ENCODE data around the gene USH1G. TPM values are rescaled to one million over a fixed set of nuclear protein-coding genes. Genes with fewer than 3 reads are reported as not detected.
A peak's percentile ranks its signal among the peaks of the same experiment; 100 is the strongest.

USH1G gene
- total and polyA plus RNA-seq, 2 of the 13 experiments (the other 11 are each of a cell fraction or from before 2014, with no cell fraction given): 0.04 TPM; not detected in 1

DNA sequence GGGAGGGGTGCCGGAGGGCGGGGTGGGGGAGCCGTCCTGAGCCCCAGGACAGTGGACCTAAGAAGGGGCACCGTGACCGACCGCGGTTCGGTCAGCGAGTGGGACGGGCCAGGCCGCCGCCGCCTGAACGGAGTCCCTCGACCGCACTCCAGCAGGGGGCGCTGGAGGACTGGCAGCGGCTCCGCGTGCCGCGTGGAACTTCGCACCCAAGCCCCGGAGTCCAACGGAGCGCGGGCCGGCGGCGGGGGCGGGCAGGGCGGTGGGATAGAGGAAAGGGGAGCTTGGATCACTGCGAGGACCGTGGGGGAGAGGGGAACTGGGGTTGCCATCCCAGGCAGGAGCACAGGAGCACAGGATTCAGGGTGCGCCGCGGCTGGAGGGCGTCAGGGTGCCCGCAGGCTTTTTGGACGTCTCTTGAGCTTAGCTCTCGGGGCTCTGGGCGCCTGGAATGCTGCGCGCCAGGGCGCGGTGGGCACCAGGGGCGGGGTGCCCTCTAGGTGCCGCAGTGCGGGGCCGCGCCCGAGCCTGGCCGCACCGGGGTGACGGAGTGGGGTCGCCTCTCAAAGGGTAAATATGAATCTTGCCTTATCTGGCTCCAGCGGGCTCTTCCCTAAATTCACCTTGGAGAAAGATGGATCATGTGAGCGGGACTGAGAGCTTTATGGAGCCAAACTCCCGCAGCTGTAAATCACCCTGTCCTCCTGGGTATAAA lies 639 bp upstream of the USH1G start (continued):
- TF ChIP-seq CBFB (CRISPR knock-in tag; IDR thresholded peaks at IDR 0.05) (peak; percentile 96), FOXA3 (CRISPR knock-in tag; IDR thresholded peaks at IDR 0.05) (0 out of 2 replicates have a peak, but pooled peaks have one; percentile 21), RARA (CRISPR knock-in tag; IDR thresholded peaks at IDR 0.05) (0 out of 2 replicates have a peak, but pooled peaks have one; percentile 25), GATAD2A (CRISPR knock-in tag; IDR thresholded peaks at IDR 0.05) (peak; percentile 39; the same call in 1 of the 2 replicates), NRL (CRISPR knock-in tag; IDR thresholded peaks at IDR 0.05; ENCODE audit: borderline replicate concordance) (no peak), FLYWCH1 (CRISPR knock-in tag; IDR thresholded peaks at IDR 0.05) (no peak), ZNF678 (CRISPR knock-in tag; IDR thresholded peaks at IDR 0.05) (peak; percentile 76; the same call in 1 of the 2 replicates), ATF7-NPFF (CRISPR knock-in tag; IDR thresholded peaks at IDR 0.05; ENCODE audit: low read depth) (peak; percentile 91), ZMAT3 (CRISPR knock-in tag; conservative IDR thresholded peaks at IDR 0.05) (0 out of 2 replicates have a peak, but pooled peaks have one; percentile 47), ZNF616 (CRISPR knock-in tag; IDR thresholded peaks at IDR 0.05; ENCODE audit: low read depth) (peak; percentile 90)
- TF ChIP-seq, protein P1, sequence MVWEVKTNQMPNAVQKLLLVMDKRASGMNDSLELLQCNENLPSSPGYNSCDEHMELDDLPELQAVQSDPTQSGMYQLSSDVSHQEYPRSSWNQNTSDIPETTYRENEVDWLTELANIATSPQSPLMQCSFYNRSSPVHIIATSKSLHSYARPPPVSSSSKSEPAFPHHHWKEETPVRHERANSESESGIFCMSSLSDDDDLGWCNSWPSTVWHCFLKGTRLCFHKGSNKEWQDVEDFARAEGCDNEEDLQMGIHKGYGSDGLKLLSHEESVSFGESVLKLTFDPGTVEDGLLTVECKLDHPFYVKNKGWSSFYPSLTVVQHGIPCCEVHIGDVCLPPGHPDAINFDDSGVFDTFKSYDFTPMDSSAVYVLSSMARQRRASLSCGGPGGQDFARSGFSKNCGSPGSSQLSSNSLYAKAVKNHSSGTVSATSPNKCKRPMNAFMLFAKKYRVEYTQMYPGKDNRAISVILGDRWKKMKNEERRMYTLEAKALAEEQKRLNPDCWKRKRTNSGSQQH (CRISPR knock-in tag; IDR thresholded peaks at IDR 0.05; ENCODE audit: low read depth): peak; percentile 54; the same call in 1 of the 2 replicates
- TF ChIP-seq, protein P2, sequence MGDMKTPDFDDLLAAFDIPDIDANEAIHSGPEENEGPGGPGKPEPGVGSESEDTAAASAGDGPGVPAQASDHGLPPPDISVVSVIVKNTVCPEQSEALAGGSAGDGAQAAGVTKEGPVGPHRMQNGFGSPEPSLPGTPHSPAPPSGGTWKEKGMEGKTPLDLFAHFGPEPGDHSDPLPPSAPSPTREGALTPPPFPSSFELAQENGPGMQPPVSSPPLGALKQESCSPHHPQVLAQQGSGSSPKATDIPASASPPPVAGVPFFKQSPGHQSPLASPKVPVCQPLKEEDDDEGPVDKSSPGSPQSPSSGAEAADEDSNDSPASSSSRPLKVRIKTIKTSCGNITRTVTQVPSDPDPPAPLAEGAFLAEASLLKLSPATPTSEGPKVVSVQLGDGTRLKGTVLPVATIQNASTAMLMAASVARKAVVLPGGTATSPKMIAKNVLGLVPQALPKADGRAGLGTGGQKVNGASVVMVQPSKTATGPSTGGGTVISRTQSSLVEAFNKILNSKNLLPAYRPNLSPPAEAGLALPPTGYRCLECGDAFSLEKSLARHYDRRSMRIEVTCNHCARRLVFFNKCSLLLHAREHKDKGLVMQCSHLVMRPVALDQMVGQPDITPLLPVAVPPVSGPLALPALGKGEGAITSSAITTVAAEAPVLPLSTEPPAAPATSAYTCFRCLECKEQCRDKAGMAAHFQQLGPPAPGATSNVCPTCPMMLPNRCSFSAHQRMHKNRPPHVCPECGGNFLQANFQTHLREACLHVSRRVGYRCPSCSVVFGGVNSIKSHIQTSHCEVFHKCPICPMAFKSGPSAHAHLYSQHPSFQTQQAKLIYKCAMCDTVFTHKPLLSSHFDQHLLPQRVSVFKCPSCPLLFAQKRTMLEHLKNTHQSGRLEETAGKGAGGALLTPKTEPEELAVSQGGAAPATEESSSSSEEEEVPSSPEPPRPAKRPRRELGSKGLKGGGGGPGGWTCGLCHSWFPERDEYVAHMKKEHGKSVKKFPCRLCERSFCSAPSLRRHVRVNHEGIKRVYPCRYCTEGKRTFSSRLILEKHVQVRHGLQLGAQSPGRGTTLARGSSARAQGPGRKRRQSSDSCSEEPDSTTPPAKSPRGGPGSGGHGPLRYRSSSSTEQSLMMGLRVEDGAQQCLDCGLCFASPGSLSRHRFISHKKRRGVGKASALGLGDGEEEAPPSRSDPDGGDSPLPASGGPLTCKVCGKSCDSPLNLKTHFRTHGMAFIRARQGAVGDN (CRISPR knock-in tag; IDR thresholded peaks at IDR 0.05): peak; percentile 82
- TF ChIP-seq, protein P3, sequence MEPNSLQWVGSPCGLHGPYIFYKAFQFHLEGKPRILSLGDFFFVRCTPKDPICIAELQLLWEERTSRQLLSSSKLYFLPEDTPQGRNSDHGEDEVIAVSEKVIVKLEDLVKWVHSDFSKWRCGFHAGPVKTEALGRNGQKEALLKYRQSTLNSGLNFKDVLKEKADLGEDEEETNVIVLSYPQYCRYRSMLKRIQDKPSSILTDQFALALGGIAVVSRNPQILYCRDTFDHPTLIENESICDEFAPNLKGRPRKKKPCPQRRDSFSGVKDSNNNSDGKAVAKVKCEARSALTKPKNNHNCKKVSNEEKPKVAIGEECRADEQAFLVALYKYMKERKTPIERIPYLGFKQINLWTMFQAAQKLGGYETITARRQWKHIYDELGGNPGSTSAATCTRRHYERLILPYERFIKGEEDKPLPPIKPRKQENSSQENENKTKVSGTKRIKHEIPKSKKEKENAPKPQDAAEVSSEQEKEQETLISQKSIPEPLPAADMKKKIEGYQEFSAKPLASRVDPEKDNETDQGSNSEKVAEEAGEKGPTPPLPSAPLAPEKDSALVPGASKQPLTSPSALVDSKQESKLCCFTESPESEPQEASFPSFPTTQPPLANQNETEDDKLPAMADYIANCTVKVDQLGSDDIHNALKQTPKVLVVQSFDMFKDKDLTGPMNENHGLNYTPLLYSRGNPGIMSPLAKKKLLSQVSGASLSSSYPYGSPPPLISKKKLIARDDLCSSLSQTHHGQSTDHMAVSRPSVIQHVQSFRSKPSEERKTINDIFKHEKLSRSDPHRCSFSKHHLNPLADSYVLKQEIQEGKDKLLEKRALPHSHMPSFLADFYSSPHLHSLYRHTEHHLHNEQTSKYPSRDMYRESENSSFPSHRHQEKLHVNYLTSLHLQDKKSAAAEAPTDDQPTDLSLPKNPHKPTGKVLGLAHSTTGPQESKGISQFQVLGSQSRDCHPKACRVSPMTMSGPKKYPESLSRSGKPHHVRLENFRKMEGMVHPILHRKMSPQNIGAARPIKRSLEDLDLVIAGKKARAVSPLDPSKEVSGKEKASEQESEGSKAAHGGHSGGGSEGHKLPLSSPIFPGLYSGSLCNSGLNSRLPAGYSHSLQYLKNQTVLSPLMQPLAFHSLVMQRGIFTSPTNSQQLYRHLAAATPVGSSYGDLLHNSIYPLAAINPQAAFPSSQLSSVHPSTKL (CRISPR knock-in tag; IDR thresholded peaks at IDR 0.05): peak; percentile 36; the same call in 1 of the 2 replicates
- TF ChIP-seq, protein P4, sequence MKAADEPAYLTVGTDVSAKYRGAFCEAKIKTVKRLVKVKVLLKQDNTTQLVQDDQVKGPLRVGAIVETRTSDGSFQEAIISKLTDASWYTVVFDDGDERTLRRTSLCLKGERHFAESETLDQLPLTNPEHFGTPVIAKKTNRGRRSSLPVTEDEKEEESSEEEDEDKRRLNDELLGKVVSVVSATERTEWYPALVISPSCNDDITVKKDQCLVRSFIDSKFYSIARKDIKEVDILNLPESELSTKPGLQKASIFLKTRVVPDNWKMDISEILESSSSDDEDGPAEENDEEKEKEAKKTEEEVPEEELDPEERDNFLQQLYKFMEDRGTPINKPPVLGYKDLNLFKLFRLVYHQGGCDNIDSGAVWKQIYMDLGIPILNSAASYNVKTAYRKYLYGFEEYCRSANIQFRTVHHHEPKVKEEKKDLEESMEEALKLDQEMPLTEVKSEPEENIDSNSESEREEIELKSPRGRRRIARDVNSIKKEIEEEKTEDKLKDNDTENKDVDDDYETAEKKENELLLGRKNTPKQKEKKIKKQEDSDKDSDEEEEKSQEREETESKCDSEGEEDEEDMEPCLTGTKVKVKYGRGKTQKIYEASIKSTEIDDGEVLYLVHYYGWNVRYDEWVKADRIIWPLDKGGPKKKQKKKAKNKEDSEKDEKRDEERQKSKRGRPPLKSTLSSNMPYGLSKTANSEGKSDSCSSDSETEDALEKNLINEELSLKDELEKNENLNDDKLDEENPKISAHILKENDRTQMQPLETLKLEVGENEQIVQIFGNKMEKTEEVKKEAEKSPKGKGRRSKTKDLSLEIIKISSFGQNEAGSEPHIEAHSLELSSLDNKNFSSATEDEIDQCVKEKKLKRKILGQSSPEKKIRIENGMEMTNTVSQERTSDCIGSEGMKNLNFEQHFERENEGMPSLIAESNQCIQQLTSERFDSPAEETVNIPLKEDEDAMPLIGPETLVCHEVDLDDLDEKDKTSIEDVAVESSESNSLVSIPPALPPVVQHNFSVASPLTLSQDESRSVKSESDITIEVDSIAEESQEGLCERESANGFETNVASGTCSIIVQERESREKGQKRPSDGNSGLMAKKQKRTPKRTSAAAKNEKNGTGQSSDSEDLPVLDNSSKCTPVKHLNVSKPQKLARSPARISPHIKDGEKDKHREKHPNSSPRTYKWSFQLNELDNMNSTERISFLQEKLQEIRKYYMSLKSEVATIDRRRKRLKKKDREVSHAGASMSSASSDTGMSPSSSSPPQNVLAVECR (CRISPR knock-in tag; IDR thresholded peaks at IDR 0.05; ENCODE audit: borderline replicate concordance): peak; percentile 44; the same call in 1 of the 2 replicates

All from HepG2 (cell line).